ENCODE measurements around the gene SLC2A1. TPM values are rescaled to one million over a fixed set of nuclear protein-coding genes. Genes with fewer than 3 reads are reported as not detected.

The SLC2A1 gene
- total and polyA plus RNA-seq, 9 of the 15 experiments (the other 6 are each of a cell fraction or from before 2014, with no cell fraction given): 12.6 to 153 (median 48.0) TPM

- TF ChIP-seq, protein P1, sequence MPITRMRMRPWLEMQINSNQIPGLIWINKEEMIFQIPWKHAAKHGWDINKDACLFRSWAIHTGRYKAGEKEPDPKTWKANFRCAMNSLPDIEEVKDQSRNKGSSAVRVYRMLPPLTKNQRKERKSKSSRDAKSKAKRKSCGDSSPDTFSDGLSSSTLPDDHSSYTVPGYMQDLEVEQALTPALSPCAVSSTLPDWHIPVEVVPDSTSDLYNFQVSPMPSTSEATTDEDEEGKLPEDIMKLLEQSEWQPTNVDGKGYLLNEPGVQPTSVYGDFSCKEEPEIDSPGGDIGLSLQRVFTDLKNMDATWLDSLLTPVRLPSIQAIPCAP (CRISPR knock-in tag; IDR thresholded peaks at IDR 0.05; ENCODE audit: borderline replicate concordance): no peak
- no peak for TF ChIP-seq JUN (IDR thresholded peaks at IDR 0.05; ENCODE audit: borderline replicate concordance, low read depth, low read length)
- no peak for TF ChIP-seq JUN (CRISPR knock-in tag; IDR thresholded peaks at IDR 0.05; ENCODE audit: borderline replicate concordance)
- no peak for TF ChIP-seq ZNF239 (CRISPR knock-in tag; IDR thresholded peaks at IDR 0.05)
- TF ChIP-seq NBN (IDR thresholded peaks at IDR 0.05; ENCODE audit: low read depth): peak; percentile 42; the same call in 1 of the 2 replicates
- no peak for TF ChIP-seq XRCC3 (IDR thresholded peaks at IDR 0.05)
- no peak for TF ChIP-seq FIP1L1 (IDR thresholded peaks at IDR 0.05; ENCODE audit: low read depth, low read length, poor library complexity, severe bottlenecking)
- TF ChIP-seq RHOXF2B (CRISPR knock-in tag; conservative IDR thresholded peaks at IDR 0.05): no peak
- no peak for TF ChIP-seq COPS2 (conservative IDR thresholded peaks at IDR 0.05)
- no peak for TF ChIP-seq CUX1 (CRISPR knock-in tag; IDR thresholded peaks at IDR 0.05)
- 0 out of 2 replicates have a peak, but pooled peaks have one; percentile 6 for TF ChIP-seq IRF9 (tag; IDR thresholded peaks at IDR 0.05)
- TF ChIP-seq, protein P2, sequence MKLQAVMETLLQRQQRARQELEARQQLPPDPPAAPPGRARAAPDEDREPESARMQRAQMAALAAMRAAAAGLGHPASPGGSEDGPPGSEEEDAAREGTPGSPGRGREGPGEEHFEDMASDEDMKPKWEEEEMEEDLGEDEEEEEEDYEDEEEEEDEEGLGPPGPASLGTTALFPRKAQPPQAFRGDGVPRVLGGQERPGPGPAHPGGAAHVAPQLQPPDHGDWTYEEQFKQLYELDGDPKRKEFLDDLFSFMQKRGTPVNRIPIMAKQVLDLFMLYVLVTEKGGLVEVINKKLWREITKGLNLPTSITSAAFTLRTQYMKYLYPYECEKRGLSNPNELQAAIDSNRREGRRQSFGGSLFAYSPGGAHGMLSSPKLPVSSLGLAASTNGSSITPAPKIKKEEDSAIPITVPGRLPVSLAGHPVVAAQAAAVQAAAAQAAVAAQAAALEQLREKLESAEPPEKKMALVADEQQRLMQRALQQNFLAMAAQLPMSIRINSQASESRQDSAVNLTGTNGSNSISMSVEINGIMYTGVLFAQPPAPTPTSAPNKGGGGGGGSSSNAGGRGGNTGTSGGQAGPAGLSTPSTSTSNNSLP (IDR thresholded peaks at IDR 0.05; ENCODE audit: borderline replicate concordance, low read depth, low read length): 0 out of 2 replicates have a peak, but pooled peaks have one; percentile 43
- TF ChIP-seq, protein P3, sequence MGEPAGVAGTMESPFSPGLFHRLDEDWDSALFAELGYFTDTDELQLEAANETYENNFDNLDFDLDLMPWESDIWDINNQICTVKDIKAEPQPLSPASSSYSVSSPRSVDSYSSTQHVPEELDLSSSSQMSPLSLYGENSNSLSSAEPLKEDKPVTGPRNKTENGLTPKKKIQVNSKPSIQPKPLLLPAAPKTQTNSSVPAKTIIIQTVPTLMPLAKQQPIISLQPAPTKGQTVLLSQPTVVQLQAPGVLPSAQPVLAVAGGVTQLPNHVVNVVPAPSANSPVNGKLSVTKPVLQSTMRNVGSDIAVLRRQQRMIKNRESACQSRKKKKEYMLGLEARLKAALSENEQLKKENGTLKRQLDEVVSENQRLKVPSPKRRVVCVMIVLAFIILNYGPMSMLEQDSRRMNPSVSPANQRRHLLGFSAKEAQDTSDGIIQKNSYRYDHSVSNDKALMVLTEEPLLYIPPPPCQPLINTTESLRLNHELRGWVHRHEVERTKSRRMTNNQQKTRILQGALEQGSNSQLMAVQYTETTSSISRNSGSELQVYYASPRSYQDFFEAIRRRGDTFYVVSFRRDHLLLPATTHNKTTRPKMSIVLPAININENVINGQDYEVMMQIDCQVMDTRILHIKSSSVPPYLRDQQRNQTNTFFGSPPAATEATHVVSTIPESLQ (CRISPR knock-in tag; IDR thresholded peaks at IDR 0.05): no peak
- no peak for TF ChIP-seq XRCC4 (IDR thresholded peaks at IDR 0.05; ENCODE audit: extremely low read depth, insufficient read depth, insufficient read length)
- TF ChIP-seq, protein P4, sequence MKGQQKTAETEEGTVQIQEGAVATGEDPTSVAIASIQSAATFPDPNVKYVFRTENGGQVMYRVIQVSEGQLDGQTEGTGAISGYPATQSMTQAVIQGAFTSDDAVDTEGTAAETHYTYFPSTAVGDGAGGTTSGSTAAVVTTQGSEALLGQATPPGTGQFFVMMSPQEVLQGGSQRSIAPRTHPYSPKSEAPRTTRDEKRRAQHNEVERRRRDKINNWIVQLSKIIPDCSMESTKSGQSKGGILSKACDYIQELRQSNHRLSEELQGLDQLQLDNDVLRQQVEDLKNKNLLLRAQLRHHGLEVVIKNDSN (CRISPR knock-in tag; IDR thresholded peaks at IDR 0.05): no peak
Observed at GRCh38 chr1:42952303-42953001, 6.2 kb downstream of the SLC2A1 start (continued).
